GM21526 (cell line): ENCODE data around the gene ATP5MK.
"Not testable (repeated sequence)": the region's sequence is repeated elsewhere in the genome, so short reads cannot be mapped to it uniquely, and the experiment has no call there.

Experiments used
- ATAC-seq: cut with Tn5 transposase; IDR thresholded peaks from one replicate; pipeline ENCODE4 v1.9.1; 2021; ENCODE audit warnings: moderate library complexity; ENCODE audit not compliant: unreplicated experiment, low FRiP score

Gene ATP5MK, protein sequence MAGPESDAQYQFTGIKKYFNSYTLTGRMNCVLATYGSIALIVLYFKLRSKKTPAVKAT

GRCh38 chr10:103396067-103396788, at the start of gene ATP5MK, which contains the start of gene PDCD11:
Gene ATP5MK, minus strand, starts transcription at chr10:103396475. Its CDS starts 4,018 bp downstream, at chr10:103392457.
Gene PDCD11, plus strand, starts transcription at chr10:103396626. Its CDS starts 1,801 bp downstream, at chr10:103398427.
- peak; percentile 93 for ATAC-seq

GRCh38 chr10:103445366-103445765, 49.1 kb upstream of the ATP5MK start:
- ATAC-seq = no peak

DNA sequence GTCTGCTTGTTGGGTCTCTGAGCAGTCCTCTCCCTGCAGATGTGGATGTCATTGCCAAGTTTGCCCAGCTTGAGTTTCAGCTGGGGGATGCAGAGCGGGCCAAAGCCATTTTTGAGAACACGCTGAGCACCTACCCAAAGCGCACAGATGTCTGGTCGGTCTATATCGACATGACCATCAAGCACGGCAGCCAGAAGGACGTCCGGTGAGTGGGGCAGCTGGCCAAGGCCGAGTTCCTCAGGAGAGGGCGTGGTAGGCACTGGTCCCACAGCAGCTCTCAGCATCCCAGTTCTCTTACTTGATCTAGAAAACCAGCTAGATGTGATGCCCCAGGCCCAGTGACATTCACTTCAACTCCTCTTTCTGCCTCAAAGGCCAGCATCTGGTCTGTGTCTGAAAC, 48.2 kb upstream of the ATP5MK start:
- no peak for ATAC-seq

GRCh38 chr10:103443475-103444185, 47.4 kb upstream of the ATP5MK start:
- ATAC-seq = no peak

DNA sequence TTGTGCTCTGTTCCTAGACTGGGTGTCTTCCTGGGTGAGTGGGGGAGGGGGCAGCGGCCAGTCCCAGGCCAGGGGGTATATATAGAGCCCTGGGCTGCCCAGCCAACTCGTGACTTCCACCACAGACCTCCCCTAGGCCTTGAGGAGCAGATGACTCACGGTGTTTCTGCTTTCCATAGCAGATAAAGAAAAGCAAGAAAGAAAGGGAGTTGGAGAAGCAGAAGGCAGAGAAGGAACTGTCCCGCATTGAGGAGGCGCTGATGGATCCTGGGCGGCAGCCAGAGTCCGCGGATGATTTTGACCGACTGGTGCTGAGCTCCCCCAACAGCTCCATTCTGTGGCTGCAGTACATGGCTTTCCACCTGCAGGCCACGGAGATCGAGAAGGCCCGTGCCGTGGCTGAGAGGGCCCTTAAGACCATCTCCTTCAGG, 45.8 kb upstream of the ATP5MK start:
- no peak for ATAC-seq

DNA sequence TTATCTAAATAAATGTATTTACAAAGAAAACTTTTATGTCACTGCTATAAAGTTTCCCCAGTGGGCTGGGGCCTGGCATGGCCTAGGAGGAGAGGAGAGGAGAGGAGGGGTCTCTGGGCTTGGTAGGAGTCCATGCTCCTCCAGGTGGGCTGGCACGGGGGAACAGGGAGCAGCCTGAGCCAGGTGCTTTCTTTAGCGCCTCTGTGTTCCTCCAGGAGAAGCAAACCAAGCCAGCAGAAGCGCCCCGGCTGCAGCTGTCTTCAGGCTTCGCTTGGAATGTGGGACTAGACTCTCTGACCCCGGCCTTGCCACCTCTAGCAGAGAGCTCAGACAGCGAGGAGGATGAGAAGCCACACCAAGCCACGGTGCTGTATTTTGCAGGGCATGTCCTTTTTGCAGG, 45.3 kb upstream of the ATP5MK start:
- no peak for ATAC-seq

DNA sequence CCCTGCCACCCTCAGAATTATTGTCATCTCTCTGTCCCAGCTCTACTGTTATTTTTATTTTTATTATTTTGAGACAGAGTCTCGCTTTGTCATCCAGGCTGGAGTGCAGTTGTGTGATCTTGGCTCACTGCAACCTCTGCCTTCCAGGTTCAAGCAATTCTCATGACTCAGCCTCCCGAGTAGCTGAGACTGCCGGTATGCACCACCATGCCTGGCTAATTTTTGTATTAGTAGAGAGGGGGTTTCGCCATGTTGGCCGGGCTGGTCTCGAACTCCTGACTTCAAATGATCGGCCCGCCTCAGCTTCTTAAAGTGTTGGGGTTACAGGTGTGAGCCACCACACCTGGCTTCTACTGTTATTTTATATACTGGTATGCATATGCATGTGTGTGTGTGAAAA, 44.9 kb upstream of the ATP5MK start:
- ATAC-seq = no peak

DNA sequence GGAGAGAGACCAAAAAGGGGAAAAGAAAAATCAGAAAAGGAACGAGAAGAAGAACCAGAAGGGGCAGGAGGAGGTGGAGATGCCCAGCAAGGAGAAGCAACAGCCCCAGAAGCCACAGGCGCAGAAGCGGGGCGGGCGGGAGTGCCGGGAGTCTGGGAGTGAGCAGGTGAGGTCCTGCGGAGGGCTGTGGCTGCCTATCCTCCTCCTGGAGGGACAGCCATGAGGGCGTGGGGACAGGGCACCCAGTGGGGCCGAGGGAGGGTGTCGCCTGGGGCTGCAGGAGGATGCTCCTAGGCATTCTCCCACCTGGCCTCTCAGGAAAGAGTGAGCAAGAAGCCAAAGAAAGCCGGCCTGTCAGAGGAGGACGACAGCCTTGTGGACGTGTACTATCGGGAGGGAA, 44.1 kb upstream of the ATP5MK start:
- ATAC-seq = no peak

- ATAC-seq = no peak
Observed at GRCh38 chr10:103439776-103440175, 43.5 kb upstream of the ATP5MK start.

GRCh38 chr10:103433858-103434257, 37.6 kb upstream of the ATP5MK start:
- ATAC-seq = no peak

DNA sequence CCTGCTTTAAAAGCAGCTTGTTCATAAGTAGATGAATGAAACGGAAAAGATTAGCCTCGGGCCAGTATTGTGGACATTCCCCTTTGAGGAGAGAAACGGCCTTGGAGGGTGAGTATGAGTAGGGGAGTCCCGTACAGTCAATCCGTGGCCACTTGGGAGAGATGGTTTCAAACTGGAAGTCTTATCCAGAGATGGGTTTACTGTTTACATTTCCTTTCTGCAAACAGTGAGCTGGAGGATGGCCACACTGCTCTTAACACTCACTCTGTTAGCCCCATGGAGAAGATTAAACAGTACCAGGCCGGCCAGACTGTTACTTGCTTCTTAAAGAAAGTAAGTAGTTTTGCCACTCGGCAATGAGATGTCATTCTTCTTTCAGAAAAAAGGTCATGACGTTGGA, 35.6 kb upstream of the ATP5MK start:
- ATAC-seq = no peak

DNA sequence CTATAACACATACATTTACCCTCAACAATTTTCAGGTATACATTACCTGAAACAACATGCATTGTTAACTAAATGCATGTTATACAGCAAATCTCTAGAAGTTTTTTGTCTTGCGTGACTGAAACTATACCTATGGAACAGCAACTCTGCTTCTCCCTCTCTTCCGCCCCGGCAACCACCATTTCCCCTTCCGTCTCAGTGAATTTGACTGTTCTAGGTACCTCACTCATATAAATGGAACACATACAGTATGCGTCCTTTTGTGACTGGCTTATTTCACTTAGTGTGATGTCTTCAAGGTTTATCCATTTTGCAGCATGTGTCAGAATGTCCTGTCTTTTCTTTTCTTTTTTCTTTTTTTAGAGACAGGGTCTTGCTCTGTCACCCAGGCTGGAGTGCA, 33.4 kb upstream of the ATP5MK start:
- no peak for ATAC-seq

DNA sequence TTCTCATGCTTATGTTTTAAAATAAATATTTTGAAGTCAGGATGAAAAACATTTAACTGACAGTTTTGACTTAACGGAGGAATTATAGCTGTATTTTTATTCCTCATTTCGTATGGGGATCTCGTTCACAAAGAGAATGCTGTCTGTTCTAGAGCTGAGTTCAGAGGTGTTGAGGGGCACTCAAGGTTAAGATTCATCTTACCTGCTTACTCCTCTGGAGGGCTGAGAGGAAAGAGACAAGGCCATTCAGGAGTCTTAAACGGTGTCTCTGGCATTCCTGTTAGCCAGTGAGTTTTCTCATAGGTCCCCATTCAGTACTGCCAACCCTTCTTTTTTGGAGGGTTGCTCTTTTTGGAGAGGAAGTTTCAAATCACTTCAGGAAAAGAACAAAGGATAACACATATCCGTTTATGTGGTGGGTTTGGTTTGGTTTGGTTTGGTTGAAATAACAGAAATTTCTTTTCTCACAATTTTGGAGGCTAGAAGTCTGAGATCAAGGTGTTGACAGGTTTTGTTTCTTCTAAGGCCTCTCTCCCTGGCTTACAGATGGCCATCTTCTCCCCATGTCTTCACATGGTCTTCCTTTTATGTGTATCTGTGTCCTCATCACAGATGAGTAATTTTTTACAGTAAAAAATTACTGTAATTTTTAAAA, 32.8 kb upstream of the ATP5MK start:
- no peak for ATAC-seq

GRCh38 chr10:103427866-103428265, 31.6 kb upstream of the ATP5MK start:
- ATAC-seq = no peak

- ATAC-seq = no peak
Observed at GRCh38 chr10:103423748-103424147, 27.5 kb upstream of the ATP5MK start.

- ATAC-seq = no peak
Observed at GRCh38 chr10:103419101-103419500, 22.8 kb upstream of the ATP5MK start.

GRCh38 chr10:103417601-103418000, 21.3 kb upstream of the ATP5MK start:
- no peak for ATAC-seq

- ATAC-seq = not testable (repeated sequence)
Observed at GRCh38 chr10:103417148-103417469, 20.8 kb upstream of the ATP5MK start.

- ATAC-seq = no peak
Observed at GRCh38 chr10:103416436-103417147, 20.3 kb upstream of the ATP5MK start.

DNA sequence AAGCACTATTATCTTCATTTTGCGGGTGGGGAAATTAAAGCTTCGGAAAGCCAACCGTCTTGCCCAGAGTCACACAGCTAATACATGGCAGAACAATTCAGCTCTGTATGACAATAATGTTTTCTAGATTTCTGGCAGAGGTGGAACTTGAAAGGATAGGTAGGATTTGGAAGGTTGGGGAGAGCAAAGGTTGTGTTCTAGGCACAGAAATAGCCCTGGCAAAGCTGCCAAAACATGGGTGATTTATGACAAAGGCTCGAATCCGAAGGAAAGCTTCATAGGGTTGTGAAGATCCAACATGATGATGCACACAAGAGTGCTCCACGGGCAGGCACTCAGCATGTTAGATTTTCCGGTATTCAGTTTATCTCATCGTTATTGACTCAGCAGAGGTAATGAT, 19.3 kb upstream of the ATP5MK start:
- ATAC-seq = no peak

- no peak for ATAC-seq
Observed at GRCh38 chr10:103413564-103413963, 17.3 kb upstream of the ATP5MK start.
